ENCODE results near the gene ATP8A2.
"Not testable (repeated sequence)": the region's sequence is repeated elsewhere in the genome, so short reads cannot be mapped to it uniquely, and the experiment has no call there.

DNA sequence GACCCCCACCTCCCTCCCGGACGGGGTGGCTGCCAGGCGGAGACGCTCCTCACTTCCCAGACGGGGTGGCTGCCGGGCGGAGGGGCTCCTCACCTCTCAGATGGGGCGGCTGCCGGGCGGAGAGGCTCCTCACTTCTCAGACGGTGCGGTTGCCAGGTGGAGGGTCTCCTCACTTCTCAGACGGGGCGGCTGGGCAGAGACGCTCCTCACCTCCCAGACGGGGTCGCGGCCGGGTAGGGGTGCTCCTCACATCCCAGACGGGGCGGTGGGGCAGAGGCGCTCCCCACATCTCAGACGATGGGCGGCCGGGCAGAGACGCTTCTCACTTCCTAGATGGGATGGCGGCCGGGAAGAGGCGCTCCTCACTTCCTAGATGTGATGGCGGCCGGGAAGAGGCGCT, 141.3 kb downstream of the ATP8A2 start:
- TF ChIP-seq, protein P1, sequence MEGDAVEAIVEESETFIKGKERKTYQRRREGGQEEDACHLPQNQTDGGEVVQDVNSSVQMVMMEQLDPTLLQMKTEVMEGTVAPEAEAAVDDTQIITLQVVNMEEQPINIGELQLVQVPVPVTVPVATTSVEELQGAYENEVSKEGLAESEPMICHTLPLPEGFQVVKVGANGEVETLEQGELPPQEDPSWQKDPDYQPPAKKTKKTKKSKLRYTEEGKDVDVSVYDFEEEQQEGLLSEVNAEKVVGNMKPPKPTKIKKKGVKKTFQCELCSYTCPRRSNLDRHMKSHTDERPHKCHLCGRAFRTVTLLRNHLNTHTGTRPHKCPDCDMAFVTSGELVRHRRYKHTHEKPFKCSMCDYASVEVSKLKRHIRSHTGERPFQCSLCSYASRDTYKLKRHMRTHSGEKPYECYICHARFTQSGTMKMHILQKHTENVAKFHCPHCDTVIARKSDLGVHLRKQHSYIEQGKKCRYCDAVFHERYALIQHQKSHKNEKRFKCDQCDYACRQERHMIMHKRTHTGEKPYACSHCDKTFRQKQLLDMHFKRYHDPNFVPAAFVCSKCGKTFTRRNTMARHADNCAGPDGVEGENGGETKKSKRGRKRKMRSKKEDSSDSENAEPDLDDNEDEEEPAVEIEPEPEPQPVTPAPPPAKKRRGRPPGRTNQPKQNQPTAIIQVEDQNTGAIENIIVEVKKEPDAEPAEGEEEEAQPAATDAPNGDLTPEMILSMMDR (IDR thresholded peaks at IDR 0.05), result not testable (repeated sequence)
- TF ChIP-seq EP300, POLR2AphosphoS5, POLR2A (IDR thresholded peaks at IDR 0.05): not testable (repeated sequence)
